Measurements from ENCODE around the gene SIPA1. TPM values are rescaled to one million over a fixed set of nuclear protein-coding genes. Genes with fewer than 3 reads are reported as not detected.

Gene SIPA1
- total RNA-seq, 1 experiment from 2014 or later: 65.4 TPM

DNA sequence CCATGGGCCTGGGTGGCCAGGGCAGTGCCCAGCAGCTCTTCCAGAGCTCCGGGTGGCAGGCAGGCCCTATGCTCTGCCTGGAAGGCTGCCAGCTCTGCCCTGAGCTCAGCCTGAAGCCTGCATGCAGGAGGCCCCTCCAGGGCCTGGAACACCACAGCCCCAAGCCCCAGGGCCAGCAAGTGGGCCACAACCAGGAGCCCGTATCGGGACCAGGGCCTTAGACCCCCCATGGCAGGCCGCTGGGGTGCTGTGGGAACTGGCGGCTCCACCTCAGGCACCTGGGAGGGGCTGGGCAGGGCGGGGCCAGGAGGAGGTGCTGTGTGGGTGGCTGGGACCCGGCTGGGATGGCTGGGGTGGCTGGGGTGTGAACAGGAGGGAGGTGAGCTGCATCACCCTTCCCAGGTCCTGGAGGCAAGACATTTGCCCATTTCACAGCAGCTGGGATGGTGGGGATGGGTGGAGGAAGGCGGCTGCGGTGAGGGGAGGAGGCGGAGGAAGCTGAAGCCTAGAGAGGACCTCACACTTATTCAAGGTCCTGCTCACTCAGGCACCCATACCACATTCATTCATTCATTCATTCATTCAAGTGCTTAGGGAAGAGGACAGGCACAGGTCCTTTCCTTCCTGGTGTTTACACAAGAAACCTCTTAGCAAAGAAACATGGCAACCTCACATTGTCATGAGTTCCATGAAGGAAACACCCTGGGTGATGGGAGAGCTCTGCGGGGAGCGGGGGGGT is 42.2 kb upstream of the SIPA1 start, which contains the start of gene KCNK7 (continued):
- TF ChIP-seq, protein P1, sequence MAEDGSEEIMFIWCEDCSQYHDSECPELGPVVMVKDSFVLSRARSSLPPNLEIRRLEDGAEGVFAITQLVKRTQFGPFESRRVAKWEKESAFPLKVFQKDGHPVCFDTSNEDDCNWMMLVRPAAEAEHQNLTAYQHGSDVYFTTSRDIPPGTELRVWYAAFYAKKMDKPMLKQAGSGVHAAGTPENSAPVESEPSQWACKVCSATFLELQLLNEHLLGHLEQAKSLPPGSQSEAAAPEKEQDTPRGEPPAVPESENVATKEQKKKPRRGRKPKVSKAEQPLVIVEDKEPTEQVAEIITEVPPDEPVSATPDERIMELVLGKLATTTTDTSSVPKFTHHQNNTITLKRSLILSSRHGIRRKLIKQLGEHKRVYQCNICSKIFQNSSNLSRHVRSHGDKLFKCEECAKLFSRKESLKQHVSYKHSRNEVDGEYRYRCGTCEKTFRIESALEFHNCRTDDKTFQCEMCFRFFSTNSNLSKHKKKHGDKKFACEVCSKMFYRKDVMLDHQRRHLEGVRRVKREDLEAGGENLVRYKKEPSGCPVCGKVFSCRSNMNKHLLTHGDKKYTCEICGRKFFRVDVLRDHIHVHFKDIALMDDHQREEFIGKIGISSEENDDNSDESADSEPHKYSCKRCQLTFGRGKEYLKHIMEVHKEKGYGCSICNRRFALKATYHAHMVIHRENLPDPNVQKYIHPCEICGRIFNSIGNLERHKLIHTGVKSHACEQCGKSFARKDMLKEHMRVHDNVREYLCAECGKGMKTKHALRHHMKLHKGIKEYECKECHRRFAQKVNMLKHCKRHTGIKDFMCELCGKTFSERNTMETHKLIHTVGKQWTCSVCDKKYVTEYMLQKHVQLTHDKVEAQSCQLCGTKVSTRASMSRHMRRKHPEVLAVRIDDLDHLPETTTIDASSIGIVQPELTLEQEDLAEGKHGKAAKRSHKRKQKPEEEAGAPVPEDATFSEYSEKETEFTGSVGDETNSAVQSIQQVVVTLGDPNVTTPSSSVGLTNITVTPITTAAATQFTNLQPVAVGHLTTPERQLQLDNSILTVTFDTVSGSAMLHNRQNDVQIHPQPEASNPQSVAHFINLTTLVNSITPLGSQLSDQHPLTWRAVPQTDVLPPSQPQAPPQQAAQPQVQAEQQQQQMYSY (CRISPR knock-in tag; IDR thresholded peaks at IDR 0.05): no peak

DNA sequence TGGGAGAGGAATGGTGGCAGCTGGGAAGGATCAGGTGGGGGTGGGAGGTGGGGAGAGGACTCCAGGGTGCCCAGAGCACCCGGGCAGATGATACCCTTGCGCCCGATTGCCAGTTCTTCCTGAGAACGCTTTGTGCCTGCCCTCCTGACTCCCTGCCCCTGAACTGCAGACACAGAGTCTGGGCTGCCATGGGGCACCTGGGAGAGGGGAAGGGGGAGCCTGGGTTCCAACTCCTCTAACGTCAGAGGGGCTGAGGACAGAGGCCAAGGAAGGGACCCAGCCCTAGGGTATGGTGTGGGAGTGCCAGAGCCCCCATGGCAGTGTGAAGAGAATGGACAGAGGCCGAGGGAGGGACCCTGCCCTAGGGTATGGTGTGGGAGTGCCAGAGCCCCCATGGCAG is 41.4 kb upstream of the SIPA1 start:
- Mint-ChIP-seq H3K9me3 (no peaks in the 10 kb centered on the region), H3K4me1 (peaks cover 7% of the 10 kb centered on the region), H3K4me3 (no peak overlapping the region), H3K27ac (no peak overlapping the region), H3K27me3 (ENCODE audit: low read depth) (peaks cover 26% of the 10 kb centered on the region), H3K36me3 (peaks cover 4% of the 10 kb centered on the region; the same call in 1 of the 2 replicates)
- ATAC-seq (no peak), DNase-seq (ENCODE audit: low spot score) (no peak)
- POLR2A ChIA-PET: no interaction called here
- CTCF ChIA-PET: interaction anchor here (1.5 to 13.7 kb wide), 3 partner anchors 11 to 56 kb away, joined by 5 to 311 read pairs (median 271); partner anchors contain the start of genes EHBP1L1, MAP3K11 and PCNX3
- TF ChIP-seq ZNF671 (CRISPR knock-in tag; IDR thresholded peaks at IDR 0.05) (no peak), TP53 (CRISPR knock-in tag; IDR thresholded peaks at IDR 0.05) (no peak), SMAD4 (CRISPR knock-in tag; IDR thresholded peaks at IDR 0.05) (no peak)
- TF ChIP-seq, protein P2, sequence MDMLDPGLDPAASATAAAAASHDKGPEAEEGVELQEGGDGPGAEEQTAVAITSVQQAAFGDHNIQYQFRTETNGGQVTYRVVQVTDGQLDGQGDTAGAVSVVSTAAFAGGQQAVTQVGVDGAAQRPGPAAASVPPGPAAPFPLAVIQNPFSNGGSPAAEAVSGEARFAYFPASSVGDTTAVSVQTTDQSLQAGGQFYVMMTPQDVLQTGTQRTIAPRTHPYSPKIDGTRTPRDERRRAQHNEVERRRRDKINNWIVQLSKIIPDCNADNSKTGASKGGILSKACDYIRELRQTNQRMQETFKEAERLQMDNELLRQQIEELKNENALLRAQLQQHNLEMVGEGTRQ (CRISPR knock-in tag; IDR thresholded peaks at IDR 0.05): no peak

DNA sequence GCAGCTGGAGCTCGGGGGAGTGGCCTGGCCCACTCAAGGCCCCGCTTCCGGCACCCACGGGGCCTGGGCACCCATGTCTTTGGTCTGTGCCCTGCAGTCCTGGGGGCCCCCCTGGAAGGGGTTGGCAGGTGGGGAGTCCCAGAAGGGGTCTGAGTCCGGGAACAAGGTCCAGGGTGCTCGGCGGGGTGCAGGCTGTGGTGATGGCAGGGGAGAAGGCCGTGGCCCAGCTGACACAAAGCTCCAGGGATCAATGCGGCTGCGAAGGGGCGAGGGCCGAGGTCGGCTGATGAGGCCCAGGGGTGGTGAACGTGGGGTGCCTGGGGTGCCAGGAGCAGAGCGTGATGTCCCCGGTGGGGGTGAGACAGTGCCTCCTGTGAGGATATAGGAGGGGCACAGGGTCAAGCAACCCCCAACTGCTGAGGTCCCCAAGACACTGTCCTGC is 39.6 kb upstream of the SIPA1 start:
- peaks cover 4% of the 10 kb centered on the region; the same call in 1 of the 2 replicates for H3K36me3 Mint-ChIP-seq
- H3K27me3 Mint-ChIP-seq (ENCODE audit: low read depth): peaks cover 19% of the 10 kb centered on the region
- no peaks in the 10 kb centered on the region for H3K9me3 Mint-ChIP-seq
- TF ChIP-seq CBFB (CRISPR knock-in tag; IDR thresholded peaks at IDR 0.05; ENCODE audit: low read depth) (no peak), ESRRA (CRISPR knock-in tag; IDR thresholded peaks at IDR 0.05; ENCODE audit: borderline replicate concordance) (no peak), NR1H2 (CRISPR knock-in tag; IDR thresholded peaks at IDR 0.05) (no peak)
- DNase-seq (ENCODE audit: low spot score) (no peak), ATAC-seq (no peak)
- H3K4me1 Mint-ChIP-seq: peaks cover 2% of the 10 kb centered on the region; the same call in 1 of the 2 replicates
- POLR2A ChIA-PET: no interaction called here
- H3K4me3 Mint-ChIP-seq: no peak overlapping the region
- CTCF ChIA-PET: interaction anchor here (1.0 to 1.2 kb wide), 2 partner anchors 11 to 57 kb away, joined by 3 read pairs; no protein-coding TSS in a partner anchor
- H3K27ac Mint-ChIP-seq: no peak overlapping the region

DNA sequence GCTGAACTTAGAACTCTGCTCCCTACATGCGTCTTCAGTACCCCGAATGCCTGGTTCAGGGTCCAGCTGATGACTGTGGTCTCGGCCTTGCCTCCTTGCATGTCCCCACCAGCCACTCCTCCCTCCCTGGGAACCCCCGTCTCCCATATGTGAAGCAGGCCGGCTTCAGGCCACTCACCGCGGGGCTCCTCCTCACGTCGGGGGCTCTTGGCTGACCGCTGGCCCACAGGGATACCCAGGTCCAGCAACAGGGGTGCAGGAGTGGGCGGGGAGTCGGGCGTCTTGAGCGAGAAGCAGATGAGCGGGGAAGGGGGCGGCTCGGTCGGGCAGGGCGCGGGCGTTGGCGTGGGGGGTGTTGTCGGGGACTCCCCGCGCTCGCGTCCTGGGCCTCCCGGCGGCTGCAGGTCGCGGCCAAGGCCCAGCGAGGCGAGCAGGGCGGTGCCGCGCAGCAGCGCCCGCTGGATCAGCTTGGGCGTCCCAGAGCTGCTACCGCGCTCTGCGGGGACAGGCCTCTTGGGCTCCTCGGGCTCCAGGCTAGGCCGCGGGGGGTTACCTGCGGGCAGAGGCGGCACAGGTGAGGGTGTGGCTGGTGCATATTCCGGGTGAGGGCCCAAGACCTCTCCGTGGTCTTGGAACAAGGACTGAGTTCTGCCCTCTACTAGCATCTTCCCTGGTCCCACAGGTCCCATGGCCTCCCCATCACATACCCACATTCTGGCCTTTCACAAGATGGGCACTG is 38.5 kb upstream of the SIPA1 start:
- POLR2A ChIA-PET: no interaction called here
- no peak for ATAC-seq
- TF ChIP-seq, protein P2 (CRISPR knock-in tag; IDR thresholded peaks at IDR 0.05): no peak
- TF ChIP-seq, protein P3, sequence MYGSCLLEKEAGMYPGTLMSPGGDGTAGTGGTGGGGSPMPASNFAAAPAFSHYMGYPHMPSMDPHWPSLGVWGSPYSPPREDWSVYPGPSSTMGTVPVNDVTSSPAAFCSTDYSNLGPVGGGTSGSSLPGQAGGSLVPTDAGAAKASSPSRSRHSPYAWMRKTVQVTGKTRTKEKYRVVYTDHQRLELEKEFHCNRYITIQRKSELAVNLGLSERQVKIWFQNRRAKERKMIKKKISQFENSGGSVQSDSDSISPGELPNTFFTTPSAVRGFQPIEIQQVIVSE (CRISPR knock-in tag; IDR thresholded peaks at IDR 0.05; ENCODE audit: borderline replicate concordance): no peak
- TF ChIP-seq, protein P4, sequence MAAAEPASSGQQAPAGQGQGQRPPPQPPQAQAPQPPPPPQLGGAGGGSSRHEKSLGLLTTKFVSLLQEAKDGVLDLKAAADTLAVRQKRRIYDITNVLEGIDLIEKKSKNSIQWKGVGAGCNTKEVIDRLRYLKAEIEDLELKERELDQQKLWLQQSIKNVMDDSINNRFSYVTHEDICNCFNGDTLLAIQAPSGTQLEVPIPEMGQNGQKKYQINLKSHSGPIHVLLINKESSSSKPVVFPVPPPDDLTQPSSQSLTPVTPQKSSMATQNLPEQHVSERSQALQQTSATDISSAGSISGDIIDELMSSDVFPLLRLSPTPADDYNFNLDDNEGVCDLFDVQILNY (CRISPR knock-in tag; IDR thresholded peaks at IDR 0.05): no peak
- no peak for TF ChIP-seq ZNF396 (CRISPR knock-in tag; IDR thresholded peaks at IDR 0.05; ENCODE audit: borderline replicate concordance)
- no peak for TF ChIP-seq RELA (CRISPR knock-in tag; IDR thresholded peaks at IDR 0.05; ENCODE audit: borderline replicate concordance)
- no peak for TF ChIP-seq SP1 (CRISPR knock-in tag; conservative IDR thresholded peaks at IDR 0.05)
- TF ChIP-seq, protein P5, sequence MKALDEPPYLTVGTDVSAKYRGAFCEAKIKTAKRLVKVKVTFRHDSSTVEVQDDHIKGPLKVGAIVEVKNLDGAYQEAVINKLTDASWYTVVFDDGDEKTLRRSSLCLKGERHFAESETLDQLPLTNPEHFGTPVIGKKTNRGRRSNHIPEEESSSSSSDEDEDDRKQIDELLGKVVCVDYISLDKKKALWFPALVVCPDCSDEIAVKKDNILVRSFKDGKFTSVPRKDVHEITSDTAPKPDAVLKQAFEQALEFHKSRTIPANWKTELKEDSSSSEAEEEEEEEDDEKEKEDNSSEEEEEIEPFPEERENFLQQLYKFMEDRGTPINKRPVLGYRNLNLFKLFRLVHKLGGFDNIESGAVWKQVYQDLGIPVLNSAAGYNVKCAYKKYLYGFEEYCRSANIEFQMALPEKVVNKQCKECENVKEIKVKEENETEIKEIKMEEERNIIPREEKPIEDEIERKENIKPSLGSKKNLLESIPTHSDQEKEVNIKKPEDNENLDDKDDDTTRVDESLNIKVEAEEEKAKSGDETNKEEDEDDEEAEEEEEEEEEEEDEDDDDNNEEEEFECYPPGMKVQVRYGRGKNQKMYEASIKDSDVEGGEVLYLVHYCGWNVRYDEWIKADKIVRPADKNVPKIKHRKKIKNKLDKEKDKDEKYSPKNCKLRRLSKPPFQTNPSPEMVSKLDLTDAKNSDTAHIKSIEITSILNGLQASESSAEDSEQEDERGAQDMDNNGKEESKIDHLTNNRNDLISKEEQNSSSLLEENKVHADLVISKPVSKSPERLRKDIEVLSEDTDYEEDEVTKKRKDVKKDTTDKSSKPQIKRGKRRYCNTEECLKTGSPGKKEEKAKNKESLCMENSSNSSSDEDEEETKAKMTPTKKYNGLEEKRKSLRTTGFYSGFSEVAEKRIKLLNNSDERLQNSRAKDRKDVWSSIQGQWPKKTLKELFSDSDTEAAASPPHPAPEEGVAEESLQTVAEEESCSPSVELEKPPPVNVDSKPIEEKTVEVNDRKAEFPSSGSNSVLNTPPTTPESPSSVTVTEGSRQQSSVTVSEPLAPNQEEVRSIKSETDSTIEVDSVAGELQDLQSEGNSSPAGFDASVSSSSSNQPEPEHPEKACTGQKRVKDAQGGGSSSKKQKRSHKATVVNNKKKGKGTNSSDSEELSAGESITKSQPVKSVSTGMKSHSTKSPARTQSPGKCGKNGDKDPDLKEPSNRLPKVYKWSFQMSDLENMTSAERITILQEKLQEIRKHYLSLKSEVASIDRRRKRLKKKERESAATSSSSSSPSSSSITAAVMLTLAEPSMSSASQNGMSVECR (CRISPR knock-in tag; IDR thresholded peaks at IDR 0.05; ENCODE audit: borderline replicate concordance): no peak

More for the DNA sequence above, 38.5 kb upstream of the SIPA1 start:
- H3K9me3 Mint-ChIP-seq: no peaks in the 10 kb centered on the region
- H3K27me3 Mint-ChIP-seq (ENCODE audit: low read depth): peaks cover 12% of the 10 kb centered on the region; the same call in 1 of the 2 replicates
- no peaks in the 10 kb centered on the region for H3K4me1 Mint-ChIP-seq
- CTCF ChIA-PET: interaction anchor here (1.0 to 16.2 kb wide), 2 partner anchors 9 to 27 kb away, joined by 4 to 311 read pairs; partner anchors contain the start of gene KCNK7
- DNase-seq (ENCODE audit: low spot score): no peak
- H3K36me3 Mint-ChIP-seq: peaks cover 8% of the 10 kb centered on the region; the same call in 1 of the 2 replicates
- H3K4me3 Mint-ChIP-seq: no peak overlapping the region
- no peak overlapping the region for H3K27ac Mint-ChIP-seq

All from WTC11 (cell line).